NCI-H774 (cell line): ENCODE data around the gene PREX1.
"Not testable (repeated sequence)": the region's sequence is repeated elsewhere in the genome, so short reads cannot be mapped to it uniquely, and the experiment has no call there.

Experiments
- DNase-seq: peaks from one replicate; lab custom pipeline; 2025; lab: John Stamatoyannopoulos, UW

The PREX1 gene

GRCh38 chr20:48846516-48847492 lies 19.0 kb upstream of the PREX1 start:
- DNase-seq, result no peak

DNA sequence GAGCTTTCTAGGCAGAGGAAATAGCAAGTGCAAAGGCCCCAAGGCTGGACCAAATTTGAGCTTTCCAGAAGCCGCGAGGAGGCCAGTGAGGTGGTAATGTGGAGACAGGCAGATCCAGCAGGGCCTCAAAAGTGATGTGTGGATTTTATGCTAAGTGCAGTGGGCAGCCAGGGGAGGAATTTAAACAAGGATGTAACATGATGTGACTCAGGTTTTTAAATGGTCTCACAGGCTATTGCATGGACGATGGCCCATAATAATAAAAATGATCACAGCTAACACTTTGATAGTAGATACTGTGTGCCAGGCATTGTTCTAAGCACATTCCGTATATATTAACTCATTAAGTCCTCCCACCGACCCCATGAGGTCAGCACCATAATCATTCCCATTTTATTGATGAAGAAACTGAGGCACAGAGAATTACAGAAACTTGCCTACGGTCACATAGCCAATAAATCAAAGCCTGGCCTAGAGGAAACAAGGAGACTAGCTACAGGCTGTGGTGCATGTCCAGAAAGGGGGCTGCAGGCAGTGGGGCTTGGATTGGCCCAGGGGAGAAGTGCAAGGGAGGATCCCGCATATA lies 18.0 kb upstream of the PREX1 start:
- no peak for DNase-seq

GRCh38 chr20:48844996-48845395 lies 17.2 kb upstream of the PREX1 start:
- DNase-seq, result no peak

DNA sequence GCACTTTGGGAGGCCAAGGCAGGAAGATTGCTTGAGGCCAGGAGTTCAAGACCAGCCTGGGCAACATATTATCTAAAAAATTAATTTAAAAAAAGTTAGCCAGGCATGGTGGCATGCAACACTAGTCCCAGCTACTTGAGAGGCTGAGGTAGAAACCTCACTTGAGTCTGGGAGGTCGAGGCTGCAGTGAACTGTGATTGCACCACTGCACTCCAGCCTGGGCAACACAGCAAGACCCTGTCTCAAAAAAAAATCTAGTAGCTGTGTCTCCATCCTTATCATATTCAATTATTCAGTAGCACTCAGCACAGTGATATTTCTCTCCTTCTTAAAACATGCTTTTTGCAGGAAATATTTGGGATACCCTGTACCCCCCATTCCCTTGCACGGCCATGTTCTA lies 16.1 kb upstream of the PREX1 start:
- DNase-seq, result not testable (repeated sequence)

DNA sequence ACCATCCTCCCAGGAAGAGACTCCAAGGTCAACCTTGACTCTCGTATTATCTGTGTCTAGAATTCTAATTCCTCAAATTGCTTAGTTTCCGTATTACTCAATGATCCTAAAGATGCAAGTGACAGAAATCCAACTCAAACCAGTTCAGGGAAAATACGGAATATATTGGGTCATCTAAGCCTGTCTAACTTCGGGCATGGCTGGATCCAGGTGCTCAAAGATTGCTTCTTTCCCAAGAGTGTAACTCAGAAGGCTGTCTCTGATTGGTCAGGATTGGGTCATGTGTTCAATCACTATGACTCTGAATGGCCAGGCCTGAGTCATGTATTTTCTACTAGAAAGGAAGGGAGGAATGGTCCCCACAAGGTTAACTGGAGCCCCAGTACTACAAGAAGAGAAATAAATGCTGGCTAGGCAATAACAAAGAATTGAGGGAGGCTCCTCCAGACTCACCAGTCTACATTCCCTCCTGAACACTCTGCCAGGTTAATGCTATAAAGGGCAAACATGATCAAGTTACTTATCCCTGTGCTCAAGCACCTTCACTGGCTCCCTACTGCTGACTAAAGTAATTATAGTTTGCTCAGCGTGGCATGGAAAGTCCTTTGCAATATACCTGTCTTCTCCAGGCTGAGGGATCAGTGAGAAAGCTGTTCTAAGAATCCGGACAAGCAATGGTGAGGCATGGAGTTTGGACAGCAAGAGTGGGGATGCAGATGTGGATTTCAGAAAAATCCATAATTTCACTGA lies 15.4 kb upstream of the PREX1 start:
- no peak for DNase-seq

- DNase-seq, result no peak
These were observed 14.2 kb upstream of the PREX1 start for GRCh38 chr20:48841875-48842529.

DNA sequence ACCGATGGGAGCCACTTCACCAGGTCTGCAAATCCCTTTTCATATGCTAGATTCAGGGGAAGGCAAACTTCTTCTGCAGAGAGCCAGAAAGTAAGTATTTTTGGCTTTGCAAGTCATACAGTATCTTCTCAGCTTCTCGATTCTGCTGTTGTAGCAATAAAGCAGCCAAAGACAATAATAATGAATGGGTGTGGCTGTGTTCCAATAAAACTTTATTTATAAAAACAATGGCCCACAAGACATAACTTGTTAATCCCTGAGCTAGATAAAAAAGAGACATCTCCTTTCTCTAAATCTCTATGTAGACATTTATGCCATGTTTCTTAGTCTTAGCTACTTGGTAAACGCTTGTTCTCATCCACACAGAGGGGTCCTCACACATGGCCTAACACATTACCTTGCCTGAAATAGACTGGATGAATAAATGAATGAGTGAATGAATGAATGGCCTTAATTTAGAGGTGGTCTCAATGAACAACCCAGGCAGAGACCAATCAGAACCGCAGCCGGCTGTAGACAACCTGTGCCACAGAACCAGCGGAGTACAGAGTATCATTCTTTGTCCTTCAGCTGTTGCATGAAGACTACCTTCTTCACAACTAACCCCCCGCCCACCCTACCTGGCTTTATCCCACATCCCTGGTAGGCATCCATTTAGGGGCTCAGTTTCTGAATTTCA lies 13.5 kb upstream of the PREX1 start:
- no peak for DNase-seq

DNA sequence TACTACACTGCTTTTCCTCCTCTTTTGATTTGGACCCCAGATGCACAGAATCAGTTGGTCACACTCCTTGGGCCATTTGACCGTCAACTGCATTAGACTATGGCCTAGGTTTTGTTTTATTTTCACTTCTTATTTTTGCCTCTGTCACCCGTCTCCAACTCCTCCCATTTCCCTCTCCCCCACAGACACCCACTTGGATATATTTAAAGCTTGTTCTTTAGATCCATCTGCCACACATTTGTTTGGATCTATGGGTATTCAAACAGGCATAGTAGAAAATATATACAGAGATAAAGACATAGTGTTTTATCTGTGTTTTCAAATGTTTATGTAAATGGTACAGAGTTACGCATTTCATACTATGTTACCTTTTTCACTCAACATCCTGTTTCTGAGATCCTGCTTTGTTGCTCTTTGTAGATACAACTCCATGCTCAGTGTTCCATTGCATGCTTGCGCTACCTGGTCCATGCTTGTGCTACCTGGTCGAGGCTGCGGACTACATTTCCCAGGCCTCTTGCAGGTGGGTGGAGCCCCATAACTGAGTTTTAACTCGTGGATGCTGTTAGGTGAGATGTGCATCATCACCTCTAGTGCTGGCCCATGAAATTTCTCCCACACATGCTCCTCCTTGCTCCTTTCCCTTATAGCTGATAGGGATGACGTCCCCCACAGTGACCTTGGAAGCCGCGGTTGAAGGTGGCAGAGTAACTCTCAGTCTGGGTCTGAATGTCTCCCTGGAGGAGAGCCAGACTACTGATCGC lies 11.5 kb upstream of the PREX1 start:
- no peak for DNase-seq

- no peak for DNase-seq
These were observed 9.2 kb upstream of the PREX1 start for GRCh38 chr20:48837014-48837413.

DNA sequence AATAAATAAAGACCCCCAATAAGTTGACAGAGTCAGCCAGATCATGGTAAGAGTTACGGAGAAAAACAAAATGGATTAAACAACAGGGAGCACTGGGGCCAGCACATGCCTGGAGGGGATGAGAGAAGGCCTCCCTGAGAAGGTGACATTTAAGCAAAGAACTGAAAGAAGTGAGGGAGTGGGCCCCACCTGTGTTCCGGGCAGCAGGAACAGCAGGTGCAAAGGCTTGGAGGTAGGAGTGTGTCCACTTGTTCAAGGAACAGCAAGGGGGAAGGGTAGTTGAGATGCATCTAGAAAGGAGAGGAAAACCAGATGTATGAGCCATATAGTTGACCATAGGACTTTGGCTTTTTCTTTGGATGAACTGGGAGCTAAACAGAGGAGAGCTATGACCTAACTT lies 7.6 kb upstream of the PREX1 start:
- no peak for DNase-seq

DNA sequence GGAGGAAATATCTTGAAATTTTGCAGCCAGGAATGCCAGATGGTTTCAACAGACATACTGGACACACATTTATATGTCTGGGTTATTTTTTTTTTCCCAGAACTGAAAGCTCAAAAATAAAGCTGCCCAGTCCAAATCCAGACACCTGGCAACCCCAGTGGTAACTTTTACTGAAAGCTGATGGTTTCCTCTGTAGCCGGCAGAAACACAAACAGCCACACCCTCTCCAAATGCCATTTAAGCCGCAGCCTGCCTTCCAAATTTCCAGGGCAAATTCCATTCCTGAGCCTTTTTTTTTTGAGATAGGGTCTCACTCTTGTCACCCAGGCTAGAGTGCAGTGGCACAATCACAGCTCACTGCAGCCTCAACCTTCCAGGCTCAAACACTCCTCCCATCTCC lies 6.5 kb upstream of the PREX1 start:
- no peak for DNase-seq

- DNase-seq, result no peak
These were observed 4.6 kb upstream of the PREX1 start for GRCh38 chr20:48832405-48832730.

DNA sequence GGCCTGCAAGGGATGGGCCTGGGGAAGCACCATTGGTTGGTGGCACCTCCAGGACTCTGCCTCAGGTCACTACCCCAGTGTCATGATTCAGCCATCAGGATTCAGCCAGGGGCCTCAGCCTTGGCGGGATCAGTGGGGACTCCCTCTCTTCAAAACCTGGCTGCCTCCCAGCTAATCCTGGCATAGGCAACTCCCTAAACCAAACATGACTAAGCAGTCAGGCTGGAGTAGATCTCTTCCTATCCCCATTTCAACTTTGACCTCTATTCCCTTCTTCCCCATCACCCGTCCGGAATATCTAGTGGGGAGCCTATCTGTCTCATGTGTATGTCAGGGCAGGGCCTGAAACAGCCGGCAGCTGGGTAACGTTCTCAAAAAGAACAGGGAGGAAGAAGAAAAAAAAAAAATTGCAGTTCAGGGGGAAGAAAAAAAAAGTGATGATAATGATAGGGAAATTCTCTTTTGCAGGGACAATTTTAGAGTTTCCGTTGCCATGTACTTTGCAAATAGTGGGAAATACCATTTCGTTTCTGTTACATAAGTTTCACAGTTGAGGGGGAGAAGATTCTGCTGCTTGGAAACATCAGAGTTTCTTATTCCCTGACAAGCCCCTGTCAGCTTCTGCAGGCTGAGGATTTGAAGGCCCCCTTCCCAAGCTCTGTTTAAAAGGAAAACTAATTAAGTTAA lies 4.1 kb upstream of the PREX1 start:
- DNase-seq, result no peak

DNA sequence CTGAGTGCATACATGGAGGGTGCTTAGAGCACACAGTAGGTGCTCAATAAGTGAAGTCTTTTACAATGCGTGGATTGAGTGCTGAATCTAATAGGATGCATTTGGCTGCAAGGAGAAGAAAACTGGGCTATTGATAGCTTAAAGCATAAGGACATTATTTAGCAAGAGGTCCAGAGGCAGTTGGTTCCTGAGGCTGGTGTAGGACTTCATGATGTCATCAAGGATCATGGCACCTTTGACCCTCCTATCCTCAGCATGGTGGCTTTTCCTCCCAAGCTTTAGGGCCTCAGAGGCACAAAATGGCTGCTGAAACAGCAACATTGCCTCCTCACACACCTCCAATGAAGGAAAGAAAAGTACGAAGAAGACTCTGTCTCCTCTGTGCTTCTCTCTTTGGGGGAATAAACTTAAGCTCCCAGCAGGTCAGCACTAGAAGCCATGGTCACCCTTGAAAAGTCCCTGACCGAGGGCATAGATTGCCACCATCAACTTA lies 3.1 kb upstream of the PREX1 start:
- no peak for DNase-seq

- DNase-seq, result no peak
These were observed 2.1 kb upstream of the PREX1 start for GRCh38 chr20:48829940-48830339.

GRCh38 chr20:48828734-48829460 lies 1.1 kb upstream of the PREX1 start:
- no peak for DNase-seq

DNA sequence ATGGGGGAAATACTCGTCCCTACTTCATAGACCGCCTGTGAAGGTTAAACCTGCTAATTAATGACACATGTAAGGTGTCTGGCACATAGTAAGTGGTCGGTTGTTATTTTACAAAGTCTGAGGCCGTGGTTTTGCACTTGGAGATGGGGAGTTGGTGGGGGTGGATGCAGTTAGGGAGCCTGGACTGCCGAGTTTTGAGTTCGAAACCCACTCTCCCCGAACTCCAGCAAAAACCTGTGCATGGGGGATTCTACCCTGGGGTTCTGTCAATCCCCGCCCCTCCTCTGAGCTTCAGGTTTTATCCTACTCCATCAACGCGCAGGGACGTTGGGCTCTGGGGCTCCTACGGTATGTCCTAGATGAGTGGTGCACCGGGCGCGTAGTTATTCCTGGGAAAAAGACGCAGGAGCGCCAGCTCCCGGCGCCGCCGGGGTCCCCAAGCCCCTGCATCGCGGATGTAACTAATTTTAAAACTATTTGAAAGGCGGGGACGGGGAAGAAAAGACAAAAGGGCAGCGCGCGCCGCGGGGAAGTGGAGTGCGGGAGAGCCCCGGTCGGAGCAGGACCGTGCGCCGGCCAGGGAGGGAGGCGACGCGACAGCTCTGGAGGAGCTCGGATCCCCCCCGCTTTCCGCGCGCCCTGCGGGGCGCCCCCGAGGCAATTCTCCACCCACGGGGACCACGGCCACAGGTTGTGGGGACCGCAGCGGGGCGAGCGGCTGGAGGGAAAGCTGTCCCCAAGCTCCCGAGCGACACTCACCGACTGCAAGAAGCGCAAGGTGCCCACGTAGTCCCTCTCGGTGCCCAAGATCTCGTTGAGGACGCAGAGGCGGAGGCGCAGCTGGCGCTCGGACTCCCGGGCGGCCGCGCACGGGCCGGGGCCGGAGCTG lies 672 bp downstream of the PREX1 start:
- DNase-seq, result no peak

- DNase-seq, result not testable (repeated sequence)
These were observed 1.3 kb downstream of the PREX1 start for GRCh38 chr20:48826480-48826879.

- DNase-seq, result no peak
These were observed 1.7 kb downstream of the PREX1 start for GRCh38 chr20:48826069-48826468.
